Renal cortex interstitium (tissue), 11 donors: ENCODE data around the gene NFIL3. TPM values are rescaled to one million over a fixed set of nuclear protein-coding genes. Genes with fewer than 3 reads are reported as not detected.
"Not testable (repeated sequence)": the region's sequence is repeated elsewhere in the genome, so short reads cannot be mapped to it uniquely, and the experiment has no call there.

Experiments used
- DNase-seq, 11 donors: peaks; one replicate each; pipeline ENCODE4 v3.0.0-alpha.2; 2013; ENCODE audit warnings: low read depth in 9 of 11, low spot score in 4 of 11; ENCODE audit errors: extremely low read depth in 1 of 11
- polyA plus RNA-seq, 3 donors: library from polyadenylated mRNA; unstranded; fragments of 120-200 nt; gene quantifications; one replicate each; pipeline ENCODE4 v1.2.1, GENCODE V29; 2013; ENCODE audit not compliant: insufficient read length in 3 of 3

Gene NFIL3
- polyA plus RNA-seq, 3 donors: 32.4 to 43.1 (median 32.8) TPM

DNA sequence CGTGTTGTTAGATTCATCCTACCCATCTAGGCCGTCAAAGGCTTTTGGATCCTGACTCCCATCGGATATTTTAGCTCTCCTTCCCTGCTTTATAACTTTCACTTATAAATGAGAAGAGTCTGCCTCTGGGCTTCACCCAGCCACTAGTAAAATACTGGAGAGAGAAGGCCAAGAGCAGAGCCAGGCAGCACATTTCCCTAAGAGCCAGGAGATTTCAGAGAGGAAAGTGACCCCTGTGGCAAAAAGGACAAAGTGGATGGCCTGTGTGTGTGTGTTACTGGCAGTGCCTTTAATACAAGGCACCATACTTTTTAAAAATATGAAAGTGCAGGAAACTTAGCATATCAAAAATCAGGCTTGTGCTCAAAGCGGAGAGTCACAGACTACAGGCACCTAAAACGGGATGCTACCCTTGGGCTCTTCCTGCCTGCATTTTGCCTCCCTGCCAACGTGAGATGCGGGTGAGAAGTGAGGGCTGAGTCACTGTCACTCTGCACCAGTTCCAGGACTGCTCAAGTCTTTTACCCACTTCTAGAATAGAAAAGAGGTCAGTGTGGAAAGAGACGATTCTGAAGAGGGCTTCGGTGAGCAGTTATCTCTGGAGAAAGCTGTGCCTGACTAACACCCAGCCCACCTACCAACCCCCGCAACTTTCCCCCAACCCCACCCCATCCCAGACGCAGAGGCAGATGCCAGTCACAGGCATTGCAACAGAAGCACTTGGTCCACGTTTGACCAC is 15.9 kb downstream of the NFIL3 start:
- DNase-seq: no peak

DNA sequence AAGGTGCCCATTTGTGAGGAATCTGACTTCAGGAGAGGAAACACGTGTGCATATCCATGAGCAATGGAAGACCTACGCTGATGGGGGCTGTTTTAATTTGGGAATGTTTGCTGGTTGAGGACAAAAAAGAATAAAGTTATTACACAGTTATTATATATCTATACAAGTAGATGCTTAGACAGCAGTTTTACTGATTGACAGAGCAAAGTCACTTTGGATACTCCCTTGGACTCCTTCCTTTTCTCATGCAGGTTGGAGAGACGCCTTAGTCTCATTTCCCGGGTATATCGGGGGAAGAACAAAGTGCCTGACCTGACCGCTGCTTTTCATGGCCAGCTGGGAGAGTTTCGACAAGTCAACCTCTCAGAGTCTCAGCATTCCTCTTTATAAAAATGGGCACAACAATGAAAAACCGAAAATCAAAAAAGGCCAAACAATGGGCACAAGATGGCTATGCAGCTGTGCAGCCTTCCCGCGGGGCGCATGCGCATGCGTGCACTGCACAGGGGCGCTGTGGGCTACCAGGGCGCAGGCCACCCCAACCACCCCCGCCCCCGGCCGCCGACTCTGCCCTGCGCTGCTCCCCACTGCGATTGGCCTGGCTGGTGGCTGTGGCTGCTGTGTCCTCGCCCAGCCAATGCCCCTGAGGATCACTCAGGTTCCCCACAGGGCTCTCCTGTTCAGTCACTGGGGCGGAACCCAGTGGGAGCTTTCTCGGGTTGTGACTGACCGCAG is 18.1 kb downstream of the NFIL3 start:
- DNase-seq: no peak

GRCh38 chr9:91403665-91404543 is 19.7 kb downstream of the NFIL3 start:
- DNase-seq: no peak

GRCh38 chr9:91398926-91399325 is 24.7 kb downstream of the NFIL3 start:
- no peak for DNase-seq

DNA sequence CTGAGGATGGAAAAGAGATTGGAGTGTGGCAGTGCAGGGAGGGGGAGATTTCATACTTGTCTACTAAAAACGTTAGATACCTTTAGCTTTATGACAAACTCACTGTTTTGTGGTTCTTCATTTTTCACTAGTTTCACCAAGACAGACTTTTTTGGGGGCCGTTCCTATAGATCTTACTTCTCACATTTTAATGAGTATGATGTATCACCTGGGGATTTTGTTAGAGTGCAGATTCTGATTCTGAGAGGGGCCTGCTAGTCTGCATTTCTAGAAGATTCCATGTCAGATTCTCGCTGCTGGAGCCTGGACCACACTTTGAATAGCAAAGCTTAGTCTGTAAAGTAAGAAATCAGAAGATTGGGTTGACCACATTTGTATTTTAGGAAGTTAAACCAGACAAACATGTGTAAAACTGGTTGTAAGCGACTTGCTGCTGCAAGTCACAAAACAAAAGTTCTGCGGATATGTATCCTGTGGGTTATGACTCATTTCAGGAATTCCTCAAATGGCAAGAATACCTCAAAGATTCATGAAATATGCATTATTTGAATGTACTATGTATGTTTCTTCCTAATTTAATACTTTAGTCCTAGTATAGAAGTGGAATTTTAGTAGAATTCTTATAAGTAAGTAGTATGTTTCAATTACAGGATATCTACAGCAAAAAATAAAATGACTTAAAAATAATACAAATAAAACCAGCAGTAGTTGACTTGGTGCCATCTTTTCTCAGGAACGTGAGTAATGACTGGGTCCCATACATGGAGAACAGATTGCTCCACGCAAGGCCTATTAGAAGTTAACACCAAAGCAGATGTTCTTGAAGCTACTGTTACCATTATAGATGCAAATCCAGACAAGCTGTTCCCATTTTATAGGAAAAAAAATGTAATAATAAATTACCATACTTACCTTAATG is 27.8 kb downstream of the NFIL3 start:
- no peak for DNase-seq

GRCh38 chr9:91395106-91395552 is 28.5 kb downstream of the NFIL3 start:
- DNase-seq: no peak

DNA sequence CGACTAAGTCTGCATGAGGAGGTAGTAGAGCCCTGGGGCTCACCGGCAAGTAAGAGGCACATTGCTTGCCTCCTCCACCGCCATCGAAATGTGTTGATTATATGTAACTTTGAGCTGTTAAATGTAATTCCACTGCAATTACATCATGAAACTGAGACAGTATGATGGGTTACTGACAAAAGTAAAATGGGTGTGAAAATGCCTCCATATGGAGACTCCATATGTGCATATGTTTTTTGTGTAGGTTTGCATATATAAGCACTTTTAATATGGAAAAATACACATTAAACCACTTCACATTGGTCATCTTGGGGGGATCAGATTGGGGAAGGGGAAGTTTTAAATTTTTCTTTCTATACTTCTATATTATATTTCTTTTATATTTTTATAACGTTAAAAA is 29.8 kb downstream of the NFIL3 start:
- DNase-seq: no peak

- no peak for DNase-seq
These were observed 31.2 kb downstream of the NFIL3 start for GRCh38 chr9:91392435-91392834.

DNA sequence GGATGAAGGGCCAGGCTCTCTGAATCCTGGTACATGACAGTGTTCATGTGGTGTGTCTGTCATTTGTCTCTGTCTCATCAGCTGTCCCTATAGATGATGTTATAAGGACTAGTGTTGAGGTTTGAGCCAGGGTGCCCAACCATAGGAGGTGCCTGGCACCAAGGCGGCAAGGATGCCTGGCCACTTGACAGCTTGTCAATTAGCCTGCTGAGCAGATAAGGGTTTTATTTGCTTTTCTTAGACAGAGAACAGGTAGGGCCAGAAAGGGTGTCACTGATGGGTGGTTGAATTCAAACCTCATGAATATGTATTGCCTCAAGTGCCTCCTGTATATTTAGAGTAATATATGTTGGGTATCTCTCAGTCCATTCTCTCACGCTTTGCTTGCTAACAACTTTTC is 31.8 kb downstream of the NFIL3 start:
- DNase-seq: no peak

DNA sequence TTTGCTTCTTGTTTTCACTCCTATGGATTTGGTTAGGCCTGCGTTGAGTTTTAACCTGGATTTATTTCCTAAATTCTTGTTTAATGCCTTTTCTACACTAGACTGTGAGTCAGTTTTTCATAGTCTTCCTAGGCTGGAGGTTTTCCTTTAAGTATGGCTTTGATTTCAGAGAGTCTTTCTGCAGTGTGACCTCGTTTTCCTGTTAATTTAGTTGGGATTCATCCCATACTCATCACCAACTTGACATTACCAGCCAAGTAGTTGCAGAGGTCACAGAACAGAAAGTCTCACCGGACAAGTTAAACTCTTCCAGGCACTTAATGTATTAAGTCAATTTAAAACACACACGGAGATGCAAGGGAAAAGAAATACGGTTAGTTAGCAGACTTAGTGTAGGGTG is 32.2 kb downstream of the NFIL3 start:
- DNase-seq: no peak

DNA sequence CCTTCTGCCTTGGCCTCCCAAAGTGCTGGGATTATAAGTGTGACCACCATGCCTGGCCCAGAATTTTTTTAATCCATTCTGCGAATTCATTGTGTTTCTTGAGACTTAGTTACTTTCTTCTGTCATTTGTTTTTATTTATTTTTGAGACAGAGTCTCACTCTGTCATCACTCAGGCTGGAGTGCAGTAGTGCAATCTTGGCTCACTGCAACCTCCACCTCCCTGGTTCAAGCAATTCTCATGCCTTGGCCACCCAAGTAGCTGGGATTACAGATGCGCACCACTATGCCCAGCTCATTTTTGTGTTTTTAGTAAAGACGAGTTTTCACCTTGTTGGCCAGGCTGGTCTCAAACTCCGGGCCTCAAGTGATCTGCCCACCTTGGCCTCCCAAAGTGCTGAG is 33.9 kb downstream of the NFIL3 start:
- not testable (repeated sequence) for DNase-seq

GRCh38 chr9:91386765-91387164 is 36.9 kb downstream of the NFIL3 start:
- DNase-seq: no peak

DNA sequence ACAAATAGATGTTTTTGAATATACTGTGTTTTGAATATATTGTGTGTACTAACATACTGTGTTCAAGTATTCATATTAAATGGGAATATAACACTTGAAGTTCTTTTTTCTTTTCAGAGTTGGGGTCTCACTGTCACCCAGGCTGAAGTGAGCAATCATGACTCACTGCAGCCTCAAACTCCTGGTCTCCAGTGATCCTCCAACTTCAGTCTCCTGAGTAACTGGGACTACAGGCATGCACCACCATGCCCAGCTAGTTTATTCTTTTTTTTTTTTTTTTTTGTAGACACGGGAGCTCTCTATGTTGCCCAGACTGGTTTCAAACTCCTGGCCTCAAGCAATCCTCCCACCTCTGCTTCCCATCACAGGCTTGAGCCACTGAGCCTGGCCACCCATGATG is 38.7 kb downstream of the NFIL3 start:
- no peak for DNase-seq

GRCh38 chr9:91383577-91383976 is 40.1 kb downstream of the NFIL3 start:
- DNase-seq: no peak

DNA sequence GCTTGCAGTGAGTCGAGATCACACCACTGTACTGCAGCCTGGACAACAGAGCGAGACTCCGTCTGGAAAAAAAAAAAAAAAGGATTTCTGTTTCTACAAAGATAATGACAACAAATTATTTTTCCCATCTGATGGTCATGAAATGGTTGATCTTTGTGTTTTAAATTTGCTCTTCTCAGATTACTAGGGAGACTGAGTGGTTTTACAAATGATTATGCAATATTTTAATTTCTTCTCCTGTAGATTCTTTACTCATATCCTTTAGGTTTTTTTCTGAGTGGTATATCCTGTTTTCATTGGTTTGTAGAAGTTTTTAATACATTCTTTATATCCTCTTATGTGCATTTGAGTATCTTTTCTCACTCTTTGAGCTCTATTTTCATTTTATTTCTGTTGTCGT is 41.3 kb downstream of the NFIL3 start:
- no peak for DNase-seq

- no peak for DNase-seq
These were observed 44.2 kb downstream of the NFIL3 start for GRCh38 chr9:91379426-91379825.

GRCh38 chr9:91378695-91379127 is 44.9 kb downstream of the NFIL3 start:
- DNase-seq: no peak

GRCh38 chr9:91378054-91378453 is 45.6 kb downstream of the NFIL3 start:
- not testable (repeated sequence) for DNase-seq

DNA sequence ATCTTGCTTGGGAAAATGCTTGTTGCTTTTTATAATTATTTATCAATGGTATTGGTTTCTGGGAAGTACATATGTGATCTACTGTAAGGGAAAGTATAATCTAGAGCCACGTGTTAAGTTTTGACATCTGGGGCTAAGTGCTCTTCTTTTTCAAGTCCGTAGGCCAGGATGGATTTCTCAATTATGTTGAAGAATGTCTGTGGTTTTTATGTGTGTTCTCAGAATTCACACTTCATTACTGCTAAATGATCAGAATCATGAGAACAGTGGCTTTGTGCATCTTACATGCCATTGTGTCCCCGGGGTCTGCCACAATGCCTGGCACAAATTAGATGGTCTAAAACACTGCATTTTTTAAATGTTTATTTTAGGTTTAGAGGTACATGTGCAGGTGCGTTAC is 47.4 kb downstream of the NFIL3 start:
- no peak for DNase-seq
